ENCODE data around the gene MOGAT2.

DNA sequence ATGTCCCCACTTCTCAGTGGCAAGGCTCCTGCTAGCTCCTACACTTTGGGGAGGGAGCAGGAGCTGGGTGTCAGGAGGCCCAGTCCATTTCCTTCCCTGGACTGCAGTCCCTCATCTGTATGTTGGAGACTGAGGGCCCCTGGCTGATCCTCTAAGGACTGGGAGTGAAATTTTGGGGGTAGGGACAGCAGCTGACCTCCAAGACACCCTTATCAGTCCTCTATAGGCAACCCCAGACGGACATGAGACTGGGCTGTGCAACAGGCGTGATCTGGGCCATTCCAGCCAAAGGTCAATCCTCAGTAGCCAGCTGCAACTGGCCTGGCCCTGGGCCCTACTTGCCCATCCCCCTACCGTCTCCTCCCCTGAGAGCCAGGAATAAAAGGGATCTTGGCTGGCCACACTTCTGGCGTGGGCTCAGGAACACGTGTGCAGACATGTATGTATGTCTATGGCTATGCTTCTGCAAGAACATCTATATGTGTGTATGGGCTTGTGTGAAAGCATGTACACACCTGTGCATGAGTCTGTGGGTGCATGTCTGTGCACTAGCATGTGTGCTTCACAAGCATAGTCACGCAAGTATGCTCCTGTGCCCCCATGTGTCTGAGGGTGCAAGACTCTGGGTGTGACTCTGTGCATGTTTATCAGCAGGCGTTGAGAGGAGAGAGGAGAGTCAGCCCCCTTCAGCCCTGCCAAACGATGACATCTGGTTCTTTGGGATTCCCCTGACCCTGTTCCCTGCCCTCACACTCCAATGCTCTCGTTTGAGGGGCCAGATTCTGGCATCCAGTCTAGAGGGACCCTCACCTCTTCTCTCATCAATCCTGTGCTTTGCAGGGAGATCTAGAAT, 26.3 kb downstream of the MOGAT2 start:
- TF ChIP-seq EZH2 (IDR thresholded peaks at IDR 0.05; ENCODE audit: insufficient read depth, low read length) = no peak
- TF ChIP-seq, protein P1, sequence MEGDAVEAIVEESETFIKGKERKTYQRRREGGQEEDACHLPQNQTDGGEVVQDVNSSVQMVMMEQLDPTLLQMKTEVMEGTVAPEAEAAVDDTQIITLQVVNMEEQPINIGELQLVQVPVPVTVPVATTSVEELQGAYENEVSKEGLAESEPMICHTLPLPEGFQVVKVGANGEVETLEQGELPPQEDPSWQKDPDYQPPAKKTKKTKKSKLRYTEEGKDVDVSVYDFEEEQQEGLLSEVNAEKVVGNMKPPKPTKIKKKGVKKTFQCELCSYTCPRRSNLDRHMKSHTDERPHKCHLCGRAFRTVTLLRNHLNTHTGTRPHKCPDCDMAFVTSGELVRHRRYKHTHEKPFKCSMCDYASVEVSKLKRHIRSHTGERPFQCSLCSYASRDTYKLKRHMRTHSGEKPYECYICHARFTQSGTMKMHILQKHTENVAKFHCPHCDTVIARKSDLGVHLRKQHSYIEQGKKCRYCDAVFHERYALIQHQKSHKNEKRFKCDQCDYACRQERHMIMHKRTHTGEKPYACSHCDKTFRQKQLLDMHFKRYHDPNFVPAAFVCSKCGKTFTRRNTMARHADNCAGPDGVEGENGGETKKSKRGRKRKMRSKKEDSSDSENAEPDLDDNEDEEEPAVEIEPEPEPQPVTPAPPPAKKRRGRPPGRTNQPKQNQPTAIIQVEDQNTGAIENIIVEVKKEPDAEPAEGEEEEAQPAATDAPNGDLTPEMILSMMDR (IDR thresholded peaks at IDR 0.05; ENCODE audit: insufficient read depth, low read depth, low read length) = no peak

All from astrocyte (in vitro differentiated cells and primary cell).